ENCODE measurements around the gene DSE.

The DSE gene

GRCh38 chr6:116365743-116366142, 5.0 kb upstream of the DSE start:
- H3K9me3 ChIP-seq = no peaks in the 10 kb centered on the region
- DNase-seq = no peak
- no peak for TF ChIP-seq CTCF (IDR thresholded peaks at IDR 0.05; ENCODE audit: low read depth, low read length)
- H3K36me3 ChIP-seq = no peaks in the 10 kb centered on the region
- H3K4me1 ChIP-seq = no peaks in the 10 kb centered on the region
- H3K27me3 ChIP-seq = peaks cover 8% of the 10 kb centered on the region; the same call in 1 of the 2 replicates
- no peak overlapping the region for H3K4me3 ChIP-seq (ENCODE audit: low read depth, low read length)

- no peak for TF ChIP-seq CTCF (IDR thresholded peaks at IDR 0.05; ENCODE audit: low read depth, low read length)
- DNase-seq = no peak
These were observed 3.9 kb upstream of the DSE start for GRCh38 chr6:116366740-116367275.

GRCh38 chr6:116369540-116369939, 1.2 kb upstream of the DSE start:
- H3K27me3 ChIP-seq = peaks cover 27% of the 10 kb centered on the region
- no peak for DNase-seq
- no peaks in the 10 kb centered on the region for H3K4me1 ChIP-seq
- no peak overlapping the region for H3K4me3 ChIP-seq (ENCODE audit: low read depth, low read length)
- no peaks in the 10 kb centered on the region for H3K36me3 ChIP-seq
- no peak for TF ChIP-seq CTCF (IDR thresholded peaks at IDR 0.05; ENCODE audit: low read depth, low read length)
- no peaks in the 10 kb centered on the region for H3K9me3 ChIP-seq

More at GRCh38 chr6:116366740-116367275, 3.9 kb upstream of the DSE start:
- H3K36me3 ChIP-seq = no peaks in the 10 kb centered on the region
- H3K4me1 ChIP-seq = no peaks in the 10 kb centered on the region
- H3K4me3 ChIP-seq (ENCODE audit: low read depth, low read length) = no peak overlapping the region
- no peaks in the 10 kb centered on the region for H3K9me3 ChIP-seq
- peaks cover 18% of the 10 kb centered on the region for H3K27me3 ChIP-seq

GRCh38 chr6:116369964-116370759, 585 bp upstream of the DSE start:
- no peak for TF ChIP-seq CTCF (IDR thresholded peaks at IDR 0.05; ENCODE audit: low read depth, low read length)
- no peak for DNase-seq
- Histone ChIP-seq H3K4me3 (ENCODE audit: low read depth, low read length) (peak overlapping the region; percentile 61), H3K4me1 (no peaks in the 10 kb centered on the region), H3K9me3 (no peaks in the 10 kb centered on the region), H3K27me3 (peaks cover 27% of the 10 kb centered on the region), H3K36me3 (no peaks in the 10 kb centered on the region)

GRCh38 chr6:116371120-116371917, 572 bp downstream of the DSE start:
- TF ChIP-seq CTCF (IDR thresholded peaks at IDR 0.05; ENCODE audit: low read depth, low read length) = no peak
- Histone ChIP-seq H3K9me3 (no peaks in the 10 kb centered on the region), H3K36me3 (no peaks in the 10 kb centered on the region), H3K4me3 (ENCODE audit: low read depth, low read length) (peak overlapping the region; percentile 61), H3K27me3 (peaks cover 27% of the 10 kb centered on the region), H3K4me1 (no peaks in the 10 kb centered on the region)
- DNase-seq = peak; percentile 60
